Breast epithelium (tissue), 3 donors: ENCODE data around the gene CCDC28B.

Experiments used
- CTCF ChIP-seq, 3 donors: fragments of 450-650 bp; IDR thresholded peaks; one replicate each; pipeline ENCODE4 v1.5.1; 2016 to 2017; ENCODE audit warnings: antibody characterized with exemption in 3 of 3, mild to moderate bottlenecking in 3 of 3, moderate library complexity in 3 of 3
- POLR2A ChIP-seq: fragments of 450-650 bp; IDR thresholded peaks from one replicate; pipeline ENCODE4 v1.6.1; 2016; ENCODE audit warnings: antibody characterized with exemption, mild to moderate bottlenecking, moderate library complexity

- TF ChIP-seq CTCF (IDR thresholded peaks at IDR 0.05), result no peak
- no peak for TF ChIP-seq POLR2A
Measured at GRCh38 chr1:32181065-32181464, 19.3 kb upstream of the CCDC28B start.
